Measurements from ENCODE around the gene SOHLH2. TPM values are rescaled to one million over a fixed set of nuclear protein-coding genes. Genes with fewer than 3 reads are reported as not detected.

SOHLH2 gene
- total RNA-seq, 4 donors from 2014 or later: 2.4 TPM; not detected in 3

GRCh38 chr13:36258831-36259230, 44.5 kb upstream of the SOHLH2 start:
- intact Hi-C loops (cut with DNase I; ENCODE audit: low total_unique reads): no loop called here
- ATAC-seq (no peak), DNase-seq (no peak)
- no peaks in the 10 kb centered on the region for H3K9me3 ChIP-seq
- in situ Hi-C loops (cut with MboI; ENCODE audit: low sequenced_read_pairs in 4 of 4): no loop called here
- H3K36me3 ChIP-seq: no peaks in the 10 kb centered on the region
- H3K27me3 ChIP-seq: no peaks in the 10 kb centered on the region
- no peak overlapping the region for H3K27ac ChIP-seq
- TF ChIP-seq CTCF (IDR thresholded peaks at IDR 0.05 in 4 of 5, conservative IDR thresholded peaks at IDR 0.05 in 1 of 5) (no peak), POLR2A (IDR thresholded peaks at IDR 0.05) (no peak)
- no peak overlapping the region for H3K4me3 ChIP-seq
- no peaks in the 10 kb centered on the region for H3K4me1 ChIP-seq

- Histone ChIP-seq H3K36me3 (no peaks in the 10 kb centered on the region), H3K27me3 (no peaks in the 10 kb centered on the region), H3K4me1 (no peaks in the 10 kb centered on the region), H3K27ac (no peak overlapping the region), H3K9me3 (no peaks in the 10 kb centered on the region), H3K4me3 (no peak overlapping the region)
- DNase-seq (no peak), ATAC-seq (no peak)
- TF ChIP-seq CTCF (IDR thresholded peaks at IDR 0.05 in 4 of 5, conservative IDR thresholded peaks at IDR 0.05 in 1 of 5) (no peak), POLR2A (IDR thresholded peaks at IDR 0.05) (no peak)
- intact Hi-C loops (cut with DNase I; ENCODE audit: low total_unique reads) (no loop called here), in situ Hi-C loops (cut with MboI; ENCODE audit: low sequenced_read_pairs in 4 of 4) (no loop called here)
Observed at GRCh38 chr13:36251526-36251925, 37.2 kb upstream of the SOHLH2 start.

- Histone ChIP-seq H3K4me3 (no peak overlapping the region), H3K27ac (no peak overlapping the region), H3K4me1 (no peaks in the 10 kb centered on the region), H3K27me3 (no peaks in the 10 kb centered on the region), H3K9me3 (no peaks in the 10 kb centered on the region), H3K36me3 (no peaks in the 10 kb centered on the region)
- no peak for ATAC-seq
- no peak for DNase-seq
- intact Hi-C loops (cut with DNase I; ENCODE audit: low total_unique reads): no loop called here
- in situ Hi-C loops (cut with MboI; ENCODE audit: low sequenced_read_pairs in 4 of 4): no loop called here
- TF ChIP-seq CTCF (IDR thresholded peaks at IDR 0.05 in 4 of 5, conservative IDR thresholded peaks at IDR 0.05 in 1 of 5): no peak
- TF ChIP-seq POLR2A (IDR thresholded peaks at IDR 0.05): no peak
Observed at GRCh38 chr13:36251017-36251416, 36.7 kb upstream of the SOHLH2 start.

- intact Hi-C loops (cut with DNase I; ENCODE audit: low total_unique reads): no loop called here
- TF ChIP-seq CTCF (IDR thresholded peaks at IDR 0.05 in 4 of 5, conservative IDR thresholded peaks at IDR 0.05 in 1 of 5) (no peak), POLR2A (IDR thresholded peaks at IDR 0.05) (no peak)
- Histone ChIP-seq H3K4me3 (no peak overlapping the region), H3K36me3 (no peaks in the 10 kb centered on the region), H3K9me3 (no peaks in the 10 kb centered on the region), H3K4me1 (no peaks in the 10 kb centered on the region), H3K27ac (no peak overlapping the region), H3K27me3 (no peaks in the 10 kb centered on the region)
- ATAC-seq (no peak), DNase-seq (no peak)
- in situ Hi-C loops (cut with MboI; ENCODE audit: low sequenced_read_pairs in 4 of 4): no loop called here
Observed at GRCh38 chr13:36248700-36249099, 34.3 kb upstream of the SOHLH2 start.

GRCh38 chr13:36244990-36245389, 30.6 kb upstream of the SOHLH2 start:
- Histone ChIP-seq H3K9me3 (no peaks in the 10 kb centered on the region), H3K27ac (no peak overlapping the region), H3K27me3 (no peaks in the 10 kb centered on the region), H3K36me3 (no peaks in the 10 kb centered on the region), H3K4me3 (no peak overlapping the region), H3K4me1 (no peaks in the 10 kb centered on the region)
- intact Hi-C loops (cut with DNase I; ENCODE audit: low total_unique reads) (no loop called here), in situ Hi-C loops (cut with MboI; ENCODE audit: low sequenced_read_pairs in 4 of 4) (no loop called here)
- DNase-seq: no peak
- TF ChIP-seq POLR2A (IDR thresholded peaks at IDR 0.05): no peak
- no peak for TF ChIP-seq CTCF (IDR thresholded peaks at IDR 0.05 in 4 of 5, conservative IDR thresholded peaks at IDR 0.05 in 1 of 5)
- no peak for ATAC-seq
